GM21367 (cell line): ENCODE results near the gene ADAMTS5.

Experiments used
- ATAC-seq: cut with Tn5 transposase; IDR thresholded peaks from one replicate; pipeline ENCODE4 v1.9.1; 2021; ENCODE audit not compliant: unreplicated experiment

The ADAMTS5 gene

DNA sequence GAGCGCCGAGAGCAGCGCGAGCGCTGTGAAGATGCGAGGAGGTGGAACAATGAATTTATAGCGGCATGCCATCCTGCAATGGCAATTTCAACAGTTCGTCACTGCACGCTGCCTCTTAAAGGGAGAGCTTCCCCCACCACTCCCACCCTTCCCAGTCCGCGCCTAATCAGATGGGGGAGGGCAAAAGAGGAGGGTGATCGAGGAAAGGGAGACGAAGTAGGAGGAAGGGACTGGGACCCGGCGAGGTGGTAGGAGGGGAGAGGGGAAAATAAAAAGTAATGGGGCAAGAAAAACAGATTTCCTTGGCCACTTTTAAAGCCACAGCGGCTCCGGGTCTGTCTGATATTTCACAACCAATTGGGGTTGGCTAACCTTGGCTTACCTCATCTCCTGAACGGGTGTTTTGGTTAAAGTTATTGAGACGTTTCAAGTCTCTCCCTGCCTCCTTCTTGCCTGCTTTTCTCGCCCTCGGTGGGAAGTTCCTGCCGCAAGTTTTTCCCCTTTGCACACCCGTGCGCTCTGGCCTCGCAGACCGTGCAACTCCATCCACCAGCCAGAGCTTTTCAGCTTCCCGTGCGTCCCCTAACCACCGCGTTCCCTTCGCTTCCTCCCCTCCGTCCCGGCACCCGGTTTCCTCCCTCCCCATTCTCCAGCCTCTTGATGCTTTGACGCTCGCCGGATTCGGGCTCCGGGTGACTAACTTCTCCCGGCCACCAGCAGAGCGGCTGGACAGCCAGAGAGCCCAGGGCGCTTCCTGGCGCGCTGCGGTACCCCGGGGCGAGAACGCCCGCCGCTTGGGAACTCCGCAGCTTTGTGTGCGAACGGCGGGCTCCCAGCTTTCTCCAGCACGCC, at the start of gene ADAMTS5:
Gene ADAMTS5 (minus strand): TSS at position 27 of the 852 bp plus-strand sequence. CDS start 697 bp downstream, outside the sequence.
- no peak for ATAC-seq

GRCh38 chr21:27001526-27001925, 34.6 kb upstream of the ADAMTS5 start:
- ATAC-seq = no peak

GRCh38 chr21:26983576-26983975, 16.7 kb upstream of the ADAMTS5 start:
- no peak for ATAC-seq

- no peak for ATAC-seq
These were observed 15.9 kb upstream of the ADAMTS5 start for GRCh38 chr21:26982767-26983166.

DNA sequence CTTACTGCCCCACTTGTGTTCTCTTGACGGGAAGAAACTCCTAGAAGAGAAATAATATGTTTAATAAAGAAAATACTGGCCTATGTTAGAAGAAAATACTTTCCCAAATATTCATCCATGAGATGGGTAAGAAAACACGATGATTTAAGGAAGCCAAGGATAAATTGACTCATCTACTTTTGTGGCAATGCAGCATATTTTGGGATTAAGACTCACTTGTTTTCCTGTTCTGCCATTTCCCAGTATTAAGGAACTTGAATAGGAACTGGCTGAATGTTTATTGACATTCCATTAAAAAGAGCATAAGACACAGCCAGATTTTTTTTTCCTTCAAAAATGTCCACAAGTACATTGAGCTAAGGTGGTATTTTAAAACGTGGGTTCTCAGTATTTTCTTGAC, 10.9 kb upstream of the ADAMTS5 start:
- ATAC-seq = no peak

GRCh38 chr21:26973226-26973625, 6.3 kb upstream of the ADAMTS5 start:
- ATAC-seq = no peak

DNA sequence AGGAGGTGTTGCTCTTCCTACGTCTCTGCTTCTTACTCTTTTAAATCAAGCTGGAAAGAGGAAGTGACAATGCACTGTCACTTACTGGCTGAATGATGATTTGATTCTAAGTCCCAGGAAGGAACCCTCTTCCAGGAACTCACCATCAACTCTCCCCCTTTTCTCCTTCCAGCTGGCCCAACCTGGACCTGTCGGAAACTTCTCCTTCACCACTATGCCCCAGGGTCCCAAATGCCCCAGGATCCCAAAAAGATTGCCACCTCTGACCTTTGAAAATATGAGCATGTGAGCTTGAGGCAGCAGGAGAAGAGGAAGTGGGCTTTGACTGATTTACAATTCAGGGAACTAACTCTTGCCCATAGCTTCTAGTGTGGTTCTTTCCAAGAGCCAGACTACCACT, 5.3 kb upstream of the ADAMTS5 start:
- no peak for ATAC-seq

- no peak for ATAC-seq
These were observed 3.3 kb upstream of the ADAMTS5 start for GRCh38 chr21:26969971-26970725.

- ATAC-seq = no peak
These were observed 233 bp downstream of the ADAMTS5 start for GRCh38 chr21:26966649-26967061.

GRCh38 chr21:26965907-26966581, 844 bp downstream of the ADAMTS5 start:
- ATAC-seq = no peak

DNA sequence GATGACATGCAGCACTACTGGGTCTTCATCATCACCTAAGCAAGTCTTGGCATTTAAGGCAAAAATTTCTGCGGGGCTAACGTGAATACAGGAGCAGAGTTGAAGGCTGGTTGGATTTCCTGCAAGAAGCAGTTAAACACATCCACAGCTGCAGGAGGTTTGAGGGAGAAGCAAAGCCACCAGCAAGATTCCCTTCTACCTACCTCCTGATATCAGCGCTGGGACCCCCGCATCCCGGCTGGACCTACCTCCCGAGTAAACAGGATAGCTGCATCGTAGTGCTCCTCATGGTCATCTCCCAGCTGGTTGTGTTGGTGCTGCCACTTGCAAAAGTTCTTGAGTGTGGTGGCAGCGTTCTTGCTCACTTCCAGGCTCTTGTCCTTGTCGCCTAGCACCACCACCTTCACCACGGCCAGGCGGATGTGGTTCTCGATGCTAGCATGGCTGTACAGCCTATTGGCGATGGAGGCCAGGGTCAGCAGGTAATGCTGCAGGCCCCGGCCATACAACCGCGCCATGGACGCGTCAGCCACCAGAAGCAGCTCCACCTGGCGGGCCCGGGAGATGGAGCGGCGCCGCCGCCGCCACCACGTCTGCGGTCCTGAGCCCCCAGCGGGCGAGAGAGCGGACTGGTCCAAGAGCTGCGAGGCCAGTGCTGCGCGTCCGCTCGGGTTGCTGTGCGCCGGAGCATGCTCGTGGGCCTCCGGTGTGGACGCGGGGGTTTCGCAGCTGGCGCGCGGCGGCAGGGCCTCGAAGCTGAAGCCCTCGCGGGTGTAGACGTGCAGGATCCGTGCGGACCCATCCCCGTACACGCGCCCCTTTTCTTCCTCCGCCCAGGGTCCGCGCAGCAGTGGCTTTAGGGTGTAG, 1.6 kb downstream of the ADAMTS5 start:
- ATAC-seq = no peak

DNA sequence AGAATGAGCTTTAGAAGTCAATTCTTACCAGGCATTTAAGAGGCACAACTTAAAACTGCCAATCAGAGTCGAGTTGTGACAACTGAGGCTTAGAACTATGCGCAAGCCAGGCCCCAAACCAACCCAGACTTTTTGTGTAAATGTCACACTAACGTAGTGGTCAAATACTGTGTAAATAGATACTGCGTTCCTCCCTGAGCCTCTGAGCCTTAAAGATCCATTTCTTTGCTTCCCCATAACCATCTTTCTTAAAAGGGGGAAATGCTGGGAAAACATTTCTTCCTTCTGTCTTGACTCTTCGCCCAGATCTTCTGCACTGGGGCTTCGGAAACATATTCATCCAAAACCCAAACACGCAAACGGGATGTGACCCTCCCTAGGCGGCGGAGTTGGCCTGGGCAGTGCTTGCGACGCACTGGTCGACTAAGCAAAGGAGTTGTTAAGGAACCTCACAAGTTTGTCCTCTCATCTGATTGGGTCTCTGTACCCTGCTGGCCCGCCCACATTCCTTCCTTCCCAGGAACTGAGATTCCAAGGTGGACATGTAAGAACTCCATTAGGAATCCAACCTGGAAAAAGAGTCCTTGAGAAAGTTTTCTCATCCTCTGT, 2.6 kb downstream of the ADAMTS5 start:
- no peak for ATAC-seq

DNA sequence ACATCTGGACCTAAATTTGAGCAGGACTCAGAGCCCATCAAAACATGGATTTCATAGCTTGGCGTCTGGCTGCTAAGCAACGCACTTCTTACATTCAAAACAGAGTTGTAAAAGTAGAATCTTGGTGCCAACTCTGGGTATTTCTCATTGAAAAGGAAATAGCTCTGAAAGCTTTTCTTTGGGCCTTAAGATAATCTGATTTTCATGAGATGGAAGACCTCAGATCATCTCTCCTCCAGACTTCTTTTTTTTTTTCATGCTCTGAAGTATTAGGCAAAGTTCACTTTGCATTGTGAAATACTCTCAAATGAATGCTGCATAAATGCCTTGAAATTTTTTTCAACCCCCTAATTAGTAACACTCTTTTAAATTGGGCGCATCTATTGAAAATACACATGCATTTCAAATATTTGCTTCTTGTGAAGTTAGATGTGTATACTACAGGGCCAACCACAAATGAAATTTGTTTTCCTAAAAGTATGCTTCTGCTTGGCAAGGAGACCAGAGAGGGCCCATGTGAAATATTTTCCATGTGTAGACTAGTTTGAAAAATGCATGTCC, 4.2 kb downstream of the ADAMTS5 start:
- no peak for ATAC-seq

GRCh38 chr21:26961698-26962097, 5.2 kb downstream of the ADAMTS5 start:
- no peak for ATAC-seq

DNA sequence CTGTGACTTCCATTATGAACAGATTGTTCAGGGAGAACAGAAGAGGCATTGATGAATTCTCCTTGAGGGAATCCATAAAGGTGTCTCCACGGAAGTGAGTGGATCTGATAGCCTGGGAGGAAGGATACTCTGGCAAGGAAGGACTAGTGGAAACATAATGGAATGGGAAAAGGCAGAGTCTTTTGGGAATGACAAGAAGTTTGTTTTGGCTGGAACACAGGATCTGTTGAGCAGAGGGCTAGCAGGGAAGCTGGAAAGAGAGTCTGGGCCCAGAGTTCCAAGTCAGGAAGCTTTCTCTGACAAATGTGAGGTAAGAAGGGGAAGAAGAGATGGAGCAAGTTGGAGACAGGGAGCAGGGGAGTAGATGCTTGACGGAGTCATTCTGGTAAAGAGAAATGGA, 8.1 kb downstream of the ADAMTS5 start:
- no peak for ATAC-seq

GRCh38 chr21:26956813-26957212, 10.1 kb downstream of the ADAMTS5 start:
- ATAC-seq = no peak

DNA sequence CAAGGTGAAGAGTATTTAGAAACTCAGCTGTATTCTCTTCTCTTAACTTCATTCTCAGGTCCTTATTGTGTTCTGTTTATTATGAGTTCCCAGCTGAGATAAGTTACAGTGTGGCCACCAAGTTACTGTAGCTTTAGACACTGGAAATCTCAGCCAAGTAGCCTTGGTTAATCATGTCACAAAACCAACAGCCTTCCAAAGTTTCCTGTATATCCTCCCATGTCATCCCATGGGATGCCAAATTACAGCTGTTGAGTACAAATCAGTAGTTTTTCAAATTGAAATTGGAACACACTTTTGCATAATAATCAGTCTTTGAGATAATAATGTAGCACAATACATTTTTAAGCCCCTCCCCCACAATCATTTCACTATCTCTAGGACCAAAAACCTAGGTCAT, 10.7 kb downstream of the ADAMTS5 start:
- no peak for ATAC-seq

GRCh38 chr21:26954662-26955121, 12.2 kb downstream of the ADAMTS5 start:
- no peak for ATAC-seq

GRCh38 chr21:26952374-26953066, 14.4 kb downstream of the ADAMTS5 start:
- no peak for ATAC-seq
